Fibroblast of gingiva (primary cell): ENCODE measurements around the gene SCAF4.

Experiments used
- DNase-seq: peaks from one replicate; pipeline ENCODE4 v3.0.0-alpha.2; 2011; ENCODE audit warnings: low read depth

SCAF4 gene

GRCh38 chr21:31713973-31714740, 17.8 kb downstream of the SCAF4 start:
- DNase-seq, result no peak

GRCh38 chr21:31713115-31713514, 18.8 kb downstream of the SCAF4 start:
- DNase-seq, result no peak

GRCh38 chr21:31711745-31712285, 20.1 kb downstream of the SCAF4 start:
- no peak for DNase-seq

GRCh38 chr21:31711326-31711725, 20.6 kb downstream of the SCAF4 start:
- DNase-seq, result no peak

- peak; percentile 95 for DNase-seq
Observed at GRCh38 chr21:31710586-31710985, 21.3 kb downstream of the SCAF4 start.

GRCh38 chr21:31708541-31708940, 23.4 kb downstream of the SCAF4 start:
- DNase-seq, result no peak

GRCh38 chr21:31707499-31707898, 24.4 kb downstream of the SCAF4 start:
- no peak for DNase-seq

GRCh38 chr21:31706562-31706961, 25.4 kb downstream of the SCAF4 start:
- DNase-seq, result no peak

- no peak for DNase-seq
Observed at GRCh38 chr21:31700040-31700439, 31.9 kb downstream of the SCAF4 start.

- no peak for DNase-seq
Observed at GRCh38 chr21:31698461-31698860, 33.5 kb downstream of the SCAF4 start.

- no peak for DNase-seq
Observed at GRCh38 chr21:31696424-31696823, 35.5 kb downstream of the SCAF4 start.

- DNase-seq, result no peak
Observed at GRCh38 chr21:31693222-31693621, 38.7 kb downstream of the SCAF4 start.

- peak; percentile 9 for DNase-seq
Observed at GRCh38 chr21:31688603-31689368, 43.1 kb downstream of the SCAF4 start.

- no peak for DNase-seq
Observed at GRCh38 chr21:31687108-31687507, 44.8 kb downstream of the SCAF4 start.

- DNase-seq, result no peak
Observed at GRCh38 chr21:31686272-31686915, 45.5 kb downstream of the SCAF4 start.

GRCh38 chr21:31684918-31685317, 47.0 kb downstream of the SCAF4 start:
- no peak for DNase-seq

GRCh38 chr21:31683029-31683428, 48.9 kb downstream of the SCAF4 start:
- DNase-seq, result no peak

GRCh38 chr21:31682620-31683019, 49.3 kb downstream of the SCAF4 start:
- no peak for DNase-seq

GRCh38 chr21:31678478-31678877, 53.4 kb downstream of the SCAF4 start:
- no peak for DNase-seq

GRCh38 chr21:31677047-31677446, 54.9 kb downstream of the SCAF4 start:
- no peak for DNase-seq

- no peak for DNase-seq
Observed at GRCh38 chr21:31675960-31676359, 56.0 kb downstream of the SCAF4 start.

- DNase-seq, result no peak
Observed at GRCh38 chr21:31675318-31675717, 56.6 kb downstream of the SCAF4 start.
